ENCODE measurements around the gene AP3S2. TPM values are rescaled to one million over a fixed set of nuclear protein-coding genes. Genes with fewer than 3 reads are reported as not detected.

The AP3S2 gene
- total and polyA plus RNA-seq, 2 donors from 2014 or later, result 17.5 to 42.9 TPM

- Histone ChIP-seq H3K4me3 (ENCODE audit: low read length in 3 of 3) (no peak overlapping the region), H3K4me1 (ENCODE audit: control insufficient read depth in 2 of 3, insufficient read depth in 2 of 3, low read depth in 1 of 3, low read length in 3 of 3) (no peaks in the 10 kb centered on the region), H3K27ac (ENCODE audit: low read depth in 2 of 2, low read length in 2 of 2) (no peak overlapping the region), H3K9me3 (ENCODE audit: control insufficient read depth in 2 of 3, insufficient read depth in 1 of 3, low read length in 3 of 3) (no peaks in the 10 kb centered on the region), H3K9ac (ENCODE audit: low read length in 3 of 3) (no peak overlapping the region), H3K27me3 (ENCODE audit: control insufficient read depth, insufficient read depth, low read length) (no peaks in the 10 kb centered on the region), H3K36me3 (ENCODE audit: control insufficient read depth in 2 of 3, insufficient read depth in 3 of 3, low read length in 3 of 3) (peaks cover 0 to 17% (median 11%) of the 10 kb centered on the region in 3 donors)
- TF ChIP-seq CTCF (IDR thresholded peaks at IDR 0.05; ENCODE audit: borderline replicate concordance, extremely low read depth, insufficient read depth), result no peak
- FAIRE-seq (no peak), DNase-seq (no peak)
- intact Hi-C loops (cut with DNase I), result no loop called here
Observed at GRCh38 chr15:89899295-89899945, 5.6 kb upstream of the AP3S2 start.

- Histone ChIP-seq H3K27me3 (ENCODE audit: control insufficient read depth, insufficient read depth, low read length) (no peaks in the 10 kb centered on the region), H3K4me3 (ENCODE audit: low read length in 3 of 3) (no peak overlapping the region), H3K36me3 (ENCODE audit: control insufficient read depth in 2 of 3, insufficient read depth in 3 of 3, low read length in 3 of 3) (peaks cover 0 to 17% (median 5%) of the 10 kb centered on the region in 3 donors), H3K9ac (ENCODE audit: low read length in 3 of 3) (no peak overlapping the region), H3K27ac (ENCODE audit: low read depth in 2 of 2, low read length in 2 of 2) (no peak overlapping the region), H3K9me3 (ENCODE audit: control insufficient read depth in 2 of 3, insufficient read depth in 1 of 3, low read length in 3 of 3) (no peaks in the 10 kb centered on the region), H3K4me1 (ENCODE audit: control insufficient read depth in 2 of 3, insufficient read depth in 2 of 3, low read depth in 1 of 3, low read length in 3 of 3) (no peaks in the 10 kb centered on the region)
- no peak for FAIRE-seq
- peak; percentile 40 for TF ChIP-seq CTCF (IDR thresholded peaks at IDR 0.05; ENCODE audit: borderline replicate concordance, extremely low read depth, insufficient read depth)
- intact Hi-C loops (cut with DNase I), result no loop called here
- peak in 4 of 5 donors; percentile 62 to 82 (median 72) for DNase-seq
Observed at GRCh38 chr15:89898614-89899294, 5.0 kb upstream of the AP3S2 start.

- TF ChIP-seq CTCF (IDR thresholded peaks at IDR 0.05; ENCODE audit: borderline replicate concordance, extremely low read depth, insufficient read depth), result no peak
- no peak for FAIRE-seq
- intact Hi-C loops (cut with DNase I), result no loop called here
- Histone ChIP-seq H3K9me3 (ENCODE audit: control insufficient read depth in 2 of 3, insufficient read depth in 1 of 3, low read length in 3 of 3) (no peaks in the 10 kb centered on the region), H3K27me3 (ENCODE audit: control insufficient read depth, insufficient read depth, low read length) (no peaks in the 10 kb centered on the region), H3K36me3 (ENCODE audit: control insufficient read depth in 2 of 3, insufficient read depth in 3 of 3, low read length in 3 of 3) (peaks cover 0 to 11% (median 2%) of the 10 kb centered on the region in 3 donors), H3K4me1 (ENCODE audit: control insufficient read depth in 2 of 3, insufficient read depth in 2 of 3, low read depth in 1 of 3, low read length in 3 of 3) (no peaks in the 10 kb centered on the region), H3K4me3 (ENCODE audit: low read length in 3 of 3) (no peak overlapping the region), H3K9ac (ENCODE audit: low read length in 3 of 3) (no peak overlapping the region), H3K27ac (ENCODE audit: low read depth in 2 of 2, low read length in 2 of 2) (no peak overlapping the region)
- DNase-seq, result no peak
Observed at GRCh38 chr15:89898146-89898545, 4.4 kb upstream of the AP3S2 start.
